Kasumi-1 (cell line): ENCODE data around the gene SMIM24.

ENCODE experiments used
- DNase-seq, 2 experiments: peaks; one replicate each; lab custom pipeline; 2025; lab: John Stamatoyannopoulos, UW

Gene SMIM24

GRCh38 chr19:3497757-3498520, 17.6 kb upstream of the SMIM24 start:
- no peak for DNase-seq

GRCh38 chr19:3496392-3497273, 16.3 kb upstream of the SMIM24 start:
- no peak for DNase-seq

- no peak for DNase-seq
Measured at GRCh38 chr19:3494559-3494958, 14.2 kb upstream of the SMIM24 start.

- DNase-seq, result no peak
Measured at GRCh38 chr19:3494051-3494450, 13.7 kb upstream of the SMIM24 start.

GRCh38 chr19:3493651-3494050, 13.3 kb upstream of the SMIM24 start:
- DNase-seq, result no peak

GRCh38 chr19:3492919-3493318, 12.6 kb upstream of the SMIM24 start:
- no peak for DNase-seq

GRCh38 chr19:3492131-3492839, 12.0 kb upstream of the SMIM24 start:
- DNase-seq, result no peak

GRCh38 chr19:3491396-3492119, 11.2 kb upstream of the SMIM24 start:
- no peak for DNase-seq

GRCh38 chr19:3483226-3483628, 2.9 kb upstream of the SMIM24 start, which contains the start of gene SMIM44:
SMIM44 (minus strand) TSS chr19:3483441; CDS start chr19:3483403, 38 bp downstream.
- no peak for DNase-seq

GRCh38 chr19:3482507-3483225, 2.3 kb upstream of the SMIM24 start:
- DNase-seq, result no peak

GRCh38 chr19:3481241-3482090, 1.1 kb upstream of the SMIM24 start:
- DNase-seq, result no peak

GRCh38 chr19:3479834-3480215, 500 bp downstream of the SMIM24 start:
- DNase-seq, result no peak

- peak; percentile 91 to 96 for DNase-seq
Measured at GRCh38 chr19:3479177-3479833, 1.0 kb downstream of the SMIM24 start.

- DNase-seq, result peak; percentile 81 to 88
Measured at GRCh38 chr19:3478409-3479176, 1.7 kb downstream of the SMIM24 start.

- DNase-seq, result peak in 1 of 2 experiments; percentile 16
Measured at GRCh38 chr19:3477951-3478350, 2.4 kb downstream of the SMIM24 start.

- no peak for DNase-seq
Measured at GRCh38 chr19:3477506-3477905, 2.8 kb downstream of the SMIM24 start.

GRCh38 chr19:3476830-3477229, 3.5 kb downstream of the SMIM24 start:
- DNase-seq, result no peak

- no peak for DNase-seq
Measured at GRCh38 chr19:3475449-3475848, 4.9 kb downstream of the SMIM24 start.

- DNase-seq, result no peak
Measured at GRCh38 chr19:3474614-3475013, 5.7 kb downstream of the SMIM24 start.
